Measurements from ENCODE around the gene MICAL1.
"Not testable (repeated sequence)": the region's sequence is repeated elsewhere in the genome, so short reads cannot be mapped to it uniquely, and the experiment has no call there.

MICAL1 gene

DNA sequence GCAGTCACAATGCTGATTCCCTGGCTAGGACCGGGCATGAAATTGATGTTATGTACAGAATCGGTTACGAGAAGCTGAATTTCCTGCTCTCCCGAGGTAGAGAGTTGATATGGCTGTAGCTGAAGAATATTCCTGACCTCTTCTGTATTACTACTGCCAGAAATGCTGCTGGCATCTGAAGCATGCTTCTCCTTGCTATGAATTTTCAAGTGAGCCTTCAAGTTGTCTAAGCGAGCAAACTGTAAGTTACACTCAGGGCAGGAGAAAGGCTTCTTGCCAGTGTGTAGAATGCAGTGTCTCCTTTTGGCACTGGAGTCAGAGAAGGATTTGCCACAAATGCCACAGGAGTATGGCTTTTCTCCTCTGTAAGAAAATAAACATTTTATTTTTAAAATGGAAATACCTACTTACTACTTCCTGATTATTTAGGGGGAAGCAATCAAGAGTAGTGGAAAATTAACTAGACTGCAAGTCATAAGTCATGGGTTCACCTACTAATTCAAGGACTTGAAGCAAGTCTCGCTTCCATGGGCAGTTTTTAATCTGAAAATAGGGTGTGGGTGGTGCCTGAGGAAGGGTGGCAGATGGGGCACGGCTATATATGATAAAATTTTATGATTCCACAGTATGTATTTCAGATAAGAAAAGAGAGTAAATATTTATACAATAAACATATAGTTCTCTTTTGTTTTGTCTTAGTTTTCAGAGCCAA lies 10.8 kb upstream of the MICAL1 start:
- no peak for DNase-seq (ENCODE audit: low read depth)
- no peak overlapping the region for H3K4me3 ChIP-seq (ENCODE audit: low read depth, low read length)
- TF ChIP-seq, protein P1, sequence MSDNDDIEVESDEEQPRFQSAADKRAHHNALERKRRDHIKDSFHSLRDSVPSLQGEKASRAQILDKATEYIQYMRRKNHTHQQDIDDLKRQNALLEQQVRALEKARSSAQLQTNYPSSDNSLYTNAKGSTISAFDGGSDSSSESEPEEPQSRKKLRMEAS (IDR thresholded peaks at IDR 0.05; ENCODE audit: low read depth, low read length), result no peak
- TF ChIP-seq POLR2A (IDR thresholded peaks at IDR 0.05; ENCODE audit: extremely low read depth, insufficient read length) (no peak), MYC (IDR thresholded peaks at IDR 0.05; ENCODE audit: low read depth, low read length) (no peak)
- TF ChIP-seq, protein P2, sequence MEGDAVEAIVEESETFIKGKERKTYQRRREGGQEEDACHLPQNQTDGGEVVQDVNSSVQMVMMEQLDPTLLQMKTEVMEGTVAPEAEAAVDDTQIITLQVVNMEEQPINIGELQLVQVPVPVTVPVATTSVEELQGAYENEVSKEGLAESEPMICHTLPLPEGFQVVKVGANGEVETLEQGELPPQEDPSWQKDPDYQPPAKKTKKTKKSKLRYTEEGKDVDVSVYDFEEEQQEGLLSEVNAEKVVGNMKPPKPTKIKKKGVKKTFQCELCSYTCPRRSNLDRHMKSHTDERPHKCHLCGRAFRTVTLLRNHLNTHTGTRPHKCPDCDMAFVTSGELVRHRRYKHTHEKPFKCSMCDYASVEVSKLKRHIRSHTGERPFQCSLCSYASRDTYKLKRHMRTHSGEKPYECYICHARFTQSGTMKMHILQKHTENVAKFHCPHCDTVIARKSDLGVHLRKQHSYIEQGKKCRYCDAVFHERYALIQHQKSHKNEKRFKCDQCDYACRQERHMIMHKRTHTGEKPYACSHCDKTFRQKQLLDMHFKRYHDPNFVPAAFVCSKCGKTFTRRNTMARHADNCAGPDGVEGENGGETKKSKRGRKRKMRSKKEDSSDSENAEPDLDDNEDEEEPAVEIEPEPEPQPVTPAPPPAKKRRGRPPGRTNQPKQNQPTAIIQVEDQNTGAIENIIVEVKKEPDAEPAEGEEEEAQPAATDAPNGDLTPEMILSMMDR (IDR thresholded peaks at IDR 0.05; ENCODE audit: low read depth, low read length), result no peak

DNA sequence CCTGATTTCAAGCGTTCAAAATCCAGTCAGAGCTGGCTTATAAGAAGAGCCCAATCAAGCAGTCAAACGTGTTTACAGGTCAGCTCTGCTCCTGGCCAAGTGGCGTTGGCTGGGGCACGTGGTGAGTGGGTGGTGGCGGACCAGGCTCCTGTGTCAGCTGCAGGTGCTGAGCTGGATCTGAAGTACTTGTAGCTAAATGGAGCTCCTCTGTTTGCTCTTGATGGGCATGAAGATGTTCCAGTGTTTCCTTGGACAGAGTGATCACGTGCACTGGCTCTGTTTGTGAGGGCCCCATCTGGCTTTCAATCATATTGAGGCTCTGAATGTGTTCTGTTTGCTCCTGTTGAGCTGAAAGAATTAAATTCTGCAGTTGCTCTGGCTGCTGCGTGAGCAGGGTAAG lies 10.2 kb upstream of the MICAL1 start:
- TF ChIP-seq, protein P2 (IDR thresholded peaks at IDR 0.05; ENCODE audit: low read depth, low read length), result no peak
- TF ChIP-seq MYC (IDR thresholded peaks at IDR 0.05; ENCODE audit: low read depth, low read length) (no peak), POLR2A (IDR thresholded peaks at IDR 0.05; ENCODE audit: extremely low read depth, insufficient read length) (no peak)
- TF ChIP-seq, protein P1 (IDR thresholded peaks at IDR 0.05; ENCODE audit: low read depth, low read length), result no peak
- no peak for DNase-seq (ENCODE audit: low read depth)

DNA sequence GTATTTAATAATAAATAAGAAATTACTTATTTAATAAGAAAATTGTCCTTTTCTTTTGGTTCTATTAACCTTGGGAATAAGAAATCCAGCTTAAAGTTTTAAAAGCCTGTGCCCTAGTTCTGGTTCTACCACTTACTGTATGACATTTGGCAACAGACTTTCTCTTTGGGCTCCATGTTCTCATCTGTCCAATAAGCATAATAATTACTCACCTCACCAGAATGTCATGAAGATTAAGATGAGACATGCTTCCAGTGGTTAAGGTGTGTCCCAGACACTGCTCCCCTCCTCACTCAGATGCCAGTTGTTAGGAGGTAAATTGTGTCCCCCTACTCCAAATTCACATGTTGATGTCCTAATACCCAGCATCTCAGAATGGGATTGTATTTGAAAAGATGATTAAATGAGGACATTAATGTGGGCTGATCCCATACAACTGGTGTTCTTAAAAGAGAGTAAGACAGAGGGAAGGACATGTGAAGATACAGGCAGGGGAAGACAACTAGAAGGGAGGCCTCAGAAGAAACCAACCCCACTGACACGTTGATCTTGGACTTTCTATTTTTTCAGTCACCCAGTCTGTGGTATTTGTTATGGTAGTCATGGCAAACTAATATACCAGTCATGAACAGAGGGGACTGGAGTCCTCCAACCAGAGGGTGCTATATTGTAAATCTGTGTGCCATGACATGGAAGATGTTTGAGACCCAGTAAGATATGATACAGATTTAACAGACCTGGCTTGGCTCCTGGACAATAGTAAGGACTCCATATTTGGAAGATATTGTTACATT lies 6.4 kb upstream of the MICAL1 start:
- TF ChIP-seq POLR2A (IDR thresholded peaks at IDR 0.05; ENCODE audit: extremely low read depth, insufficient read length) (no peak), MYC (IDR thresholded peaks at IDR 0.05; ENCODE audit: low read depth, low read length) (no peak)
- TF ChIP-seq, protein P2 (IDR thresholded peaks at IDR 0.05; ENCODE audit: low read depth, low read length), result no peak
- TF ChIP-seq, protein P1 (IDR thresholded peaks at IDR 0.05; ENCODE audit: low read depth, low read length), result no peak

More for the DNA sequence above, 10.2 kb upstream of the MICAL1 start:
- no peak overlapping the region for H3K4me3 ChIP-seq (ENCODE audit: low read depth, low read length)

DNA sequence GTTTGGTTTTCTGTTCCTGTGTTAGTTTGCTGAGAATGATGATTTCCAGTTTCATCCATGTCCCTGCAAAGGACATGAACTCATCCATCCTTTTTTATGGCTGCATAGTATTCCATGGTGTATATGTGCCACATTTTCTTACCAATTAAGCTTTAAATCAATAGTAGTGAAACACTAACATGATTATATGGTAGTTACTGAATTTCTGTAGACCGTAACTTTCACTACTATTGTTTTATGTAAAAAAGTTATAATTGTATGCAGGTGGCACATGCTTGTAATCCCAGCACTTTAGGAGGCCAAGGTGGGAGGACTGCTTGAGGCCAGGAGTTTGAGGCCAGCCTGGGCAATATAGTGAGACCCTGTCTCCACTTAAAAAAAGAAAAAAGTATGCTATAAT lies 5.6 kb upstream of the MICAL1 start:
- not testable (repeated sequence) for H3K4me3 ChIP-seq (ENCODE audit: low read depth, low read length); DNase-seq (ENCODE audit: low read depth)

More for the DNA sequence above, 6.4 kb upstream of the MICAL1 start:
- H3K4me3 ChIP-seq (ENCODE audit: low read depth, low read length), result no peak overlapping the region
- DNase-seq (ENCODE audit: low read depth), result no peak

DNA sequence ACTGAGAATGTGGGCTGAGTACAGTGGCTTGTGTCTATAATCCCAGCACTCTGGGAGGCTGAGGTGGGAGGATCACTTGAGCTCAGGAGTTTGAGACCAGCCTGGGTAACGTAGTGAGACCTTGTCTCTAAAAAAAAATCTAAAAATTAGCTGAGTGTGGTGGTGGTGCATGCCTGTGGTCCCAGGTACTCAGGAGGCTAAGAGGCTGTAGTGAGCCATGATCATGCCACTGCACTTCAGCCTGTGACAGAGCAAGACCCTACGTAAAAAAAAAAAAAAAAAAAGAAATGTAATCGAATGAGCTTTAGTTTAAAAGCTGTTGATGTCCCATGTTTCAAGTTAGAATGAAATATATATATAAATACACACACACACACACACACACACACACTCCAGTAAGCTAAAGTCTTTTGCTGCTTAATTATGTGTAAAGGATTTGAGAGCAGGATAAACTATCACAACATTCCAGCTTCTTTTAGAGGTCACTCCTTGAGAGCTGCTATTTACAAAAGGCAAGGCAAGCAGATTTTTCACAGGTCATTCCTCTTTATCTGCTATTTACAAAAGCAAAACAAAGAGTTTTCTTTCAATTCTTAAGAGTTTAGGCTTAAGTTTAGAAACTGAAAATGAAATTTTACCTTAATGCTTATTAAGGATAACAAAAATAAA lies 4.7 kb upstream of the MICAL1 start:
- no peak for DNase-seq (ENCODE audit: low read depth)
- H3K4me3 ChIP-seq (ENCODE audit: low read depth, low read length), result no peak overlapping the region

More for the DNA sequence above, 4.7 kb upstream of the MICAL1 start:
- TF ChIP-seq MYC (IDR thresholded peaks at IDR 0.05; ENCODE audit: low read depth, low read length) (no peak), POLR2A (IDR thresholded peaks at IDR 0.05; ENCODE audit: extremely low read depth, insufficient read length) (no peak)
- TF ChIP-seq, protein P1 (IDR thresholded peaks at IDR 0.05; ENCODE audit: low read depth, low read length), result no peak
- TF ChIP-seq, protein P2 (IDR thresholded peaks at IDR 0.05; ENCODE audit: low read depth, low read length), result no peak
